Measurements from ENCODE around the gene SORCS2.

Gene SORCS2

DNA sequence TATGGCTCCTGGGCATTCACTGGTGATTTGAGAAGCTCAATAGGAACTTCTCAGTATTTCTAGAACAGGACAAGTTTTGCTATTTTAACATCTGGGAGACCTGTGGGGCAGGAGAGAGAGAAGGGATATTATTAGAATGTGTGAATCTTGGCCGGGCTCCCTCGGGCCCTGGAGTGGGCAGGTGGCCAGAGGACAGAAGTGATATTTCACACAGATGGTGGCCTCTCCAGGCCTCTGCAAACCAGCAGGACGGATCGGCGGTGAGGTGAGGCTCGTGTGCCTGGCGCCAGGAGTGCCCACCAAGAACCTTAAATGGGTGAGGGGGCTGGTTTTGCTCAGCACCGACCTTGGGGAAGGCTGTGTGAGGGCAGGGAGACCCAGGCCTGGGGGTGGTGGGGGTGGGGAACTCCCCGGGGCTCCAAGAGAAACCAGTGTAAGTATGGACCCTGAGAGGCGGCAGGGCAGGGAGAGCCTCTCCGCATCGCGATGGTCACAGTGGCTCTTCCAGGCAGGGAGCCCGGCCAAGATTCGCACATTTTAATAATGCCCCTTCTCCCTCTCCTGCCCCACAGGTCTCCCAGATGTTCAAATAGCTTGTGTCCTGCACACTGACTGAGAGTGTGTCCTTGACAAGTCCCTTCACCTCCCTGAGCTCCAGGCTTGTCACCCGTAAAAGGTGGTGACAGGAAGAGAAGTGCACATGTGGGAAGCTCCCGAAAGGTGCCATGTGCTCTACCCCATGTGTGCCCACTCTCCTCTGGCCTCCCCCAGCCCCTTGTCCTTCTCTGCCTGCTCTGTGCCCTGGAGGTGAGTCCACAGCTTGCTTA is 64.9 kb downstream of the SORCS2 start:
- TF ChIP-seq FOXP2 (optimal IDR thresholded peaks at IDR 0.05; ENCODE audit: borderline replicate concordance, extremely low read depth, extremely low read length, insufficient read depth) (no peak), POLR2AphosphoS5 (IDR thresholded peaks at IDR 0.05; ENCODE audit: low read depth, low read length) (no peak), SIN3A (IDR thresholded peaks at IDR 0.05; ENCODE audit: borderline replicate concordance, insufficient read depth, low read length) (no peak), TAF1 (IDR thresholded peaks at IDR 0.05; ENCODE audit: borderline replicate concordance, insufficient read depth, low read length) (no peak)
- TF ChIP-seq, protein P1, sequence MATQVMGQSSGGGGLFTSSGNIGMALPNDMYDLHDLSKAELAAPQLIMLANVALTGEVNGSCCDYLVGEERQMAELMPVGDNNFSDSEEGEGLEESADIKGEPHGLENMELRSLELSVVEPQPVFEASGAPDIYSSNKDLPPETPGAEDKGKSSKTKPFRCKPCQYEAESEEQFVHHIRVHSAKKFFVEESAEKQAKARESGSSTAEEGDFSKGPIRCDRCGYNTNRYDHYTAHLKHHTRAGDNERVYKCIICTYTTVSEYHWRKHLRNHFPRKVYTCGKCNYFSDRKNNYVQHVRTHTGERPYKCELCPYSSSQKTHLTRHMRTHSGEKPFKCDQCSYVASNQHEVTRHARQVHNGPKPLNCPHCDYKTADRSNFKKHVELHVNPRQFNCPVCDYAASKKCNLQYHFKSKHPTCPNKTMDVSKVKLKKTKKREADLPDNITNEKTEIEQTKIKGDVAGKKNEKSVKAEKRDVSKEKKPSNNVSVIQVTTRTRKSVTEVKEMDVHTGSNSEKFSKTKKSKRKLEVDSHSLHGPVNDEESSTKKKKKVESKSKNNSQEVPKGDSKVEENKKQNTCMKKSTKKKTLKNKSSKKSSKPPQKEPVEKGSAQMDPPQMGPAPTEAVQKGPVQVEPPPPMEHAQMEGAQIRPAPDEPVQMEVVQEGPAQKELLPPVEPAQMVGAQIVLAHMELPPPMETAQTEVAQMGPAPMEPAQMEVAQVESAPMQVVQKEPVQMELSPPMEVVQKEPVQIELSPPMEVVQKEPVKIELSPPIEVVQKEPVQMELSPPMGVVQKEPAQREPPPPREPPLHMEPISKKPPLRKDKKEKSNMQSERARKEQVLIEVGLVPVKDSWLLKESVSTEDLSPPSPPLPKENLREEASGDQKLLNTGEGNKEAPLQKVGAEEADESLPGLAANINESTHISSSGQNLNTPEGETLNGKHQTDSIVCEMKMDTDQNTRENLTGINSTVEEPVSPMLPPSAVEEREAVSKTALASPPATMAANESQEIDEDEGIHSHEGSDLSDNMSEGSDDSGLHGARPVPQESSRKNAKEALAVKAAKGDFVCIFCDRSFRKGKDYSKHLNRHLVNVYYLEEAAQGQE (IDR thresholded peaks at IDR 0.05; ENCODE audit: insufficient read depth in 1 of 2, low read depth in 2 of 2, low read length in 2 of 2), result no peak

DNA sequence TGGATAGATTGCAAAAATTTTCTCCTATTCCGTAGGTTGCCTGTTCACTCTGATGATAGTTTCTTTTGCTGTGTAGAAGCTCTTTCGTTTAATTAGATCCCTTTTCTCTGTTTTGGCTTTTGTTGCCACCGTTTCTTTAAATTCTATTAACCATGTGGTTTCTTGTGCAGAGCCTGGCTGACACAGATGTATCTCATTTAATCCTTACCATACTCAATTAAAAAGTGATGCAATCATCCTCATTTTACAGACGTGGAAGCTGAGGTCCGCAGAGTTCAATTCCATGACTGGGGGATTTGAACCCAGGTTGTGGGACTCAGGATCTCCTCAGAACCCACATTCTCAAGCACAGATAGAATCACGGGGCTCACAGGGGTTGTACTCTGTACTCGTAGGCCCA is 66.7 kb downstream of the SORCS2 start:
- TF ChIP-seq POLR2AphosphoS5 (IDR thresholded peaks at IDR 0.05; ENCODE audit: low read depth, low read length) (no peak), SIN3A (IDR thresholded peaks at IDR 0.05; ENCODE audit: borderline replicate concordance, insufficient read depth, low read length) (no peak), FOXP2 (optimal IDR thresholded peaks at IDR 0.05; ENCODE audit: borderline replicate concordance, extremely low read depth, extremely low read length, insufficient read depth) (no peak), TAF1 (IDR thresholded peaks at IDR 0.05; ENCODE audit: borderline replicate concordance, insufficient read depth, low read length) (no peak)
- TF ChIP-seq, protein P1 (IDR thresholded peaks at IDR 0.05; ENCODE audit: insufficient read depth in 1 of 2, low read depth in 2 of 2, low read length in 2 of 2), result no peak

DNA sequence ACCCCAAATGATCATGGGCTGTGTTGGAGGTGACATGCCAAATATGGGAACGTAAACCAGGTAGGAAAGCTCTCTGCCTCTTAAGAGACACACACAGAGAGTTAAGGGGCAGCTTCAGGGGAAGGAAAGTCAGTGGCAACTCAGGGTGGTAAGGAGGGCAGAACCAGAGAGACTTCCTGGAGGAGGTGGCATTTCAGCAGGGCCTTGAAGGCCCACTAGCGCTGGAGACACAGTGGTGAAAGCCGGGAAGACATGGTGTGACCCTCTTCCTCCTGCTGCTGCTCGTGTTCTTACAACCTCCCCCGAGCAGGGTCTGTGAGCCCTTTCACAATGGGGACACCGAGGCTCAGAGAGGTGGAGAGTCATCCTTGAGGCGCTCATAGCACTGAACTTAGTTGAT is 68.2 kb downstream of the SORCS2 start:
- no peak for TF ChIP-seq TAF1 (IDR thresholded peaks at IDR 0.05; ENCODE audit: borderline replicate concordance, insufficient read depth, low read length)
- no peak for TF ChIP-seq POLR2AphosphoS5 (IDR thresholded peaks at IDR 0.05; ENCODE audit: low read depth, low read length)
- no peak for TF ChIP-seq FOXP2 (optimal IDR thresholded peaks at IDR 0.05; ENCODE audit: borderline replicate concordance, extremely low read depth, extremely low read length, insufficient read depth)
- no peak for TF ChIP-seq SIN3A (IDR thresholded peaks at IDR 0.05; ENCODE audit: borderline replicate concordance, insufficient read depth, low read length)
- TF ChIP-seq, protein P1 (IDR thresholded peaks at IDR 0.05; ENCODE audit: insufficient read depth in 1 of 2, low read depth in 2 of 2, low read length in 2 of 2), result no peak

DNA sequence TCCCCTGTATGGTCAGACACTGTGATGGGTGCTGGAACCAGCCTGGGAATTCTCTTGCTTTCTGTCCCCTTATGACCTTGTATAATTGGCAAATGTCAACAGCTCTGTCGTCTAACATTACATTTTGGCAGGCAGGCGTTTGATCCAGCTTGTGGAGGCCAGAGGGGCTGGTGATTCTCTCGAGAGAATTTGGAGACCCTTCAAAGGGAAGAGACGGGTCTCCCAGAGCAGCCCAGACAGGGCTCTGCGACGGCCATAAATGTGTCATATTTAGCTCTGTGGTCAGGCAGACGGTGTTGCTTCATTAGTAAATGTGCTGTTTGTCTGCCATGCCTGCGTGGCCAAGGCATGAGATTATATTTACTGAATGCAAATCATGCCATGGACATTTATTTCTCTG is 68.7 kb downstream of the SORCS2 start:
- TF ChIP-seq POLR2AphosphoS5 (IDR thresholded peaks at IDR 0.05; ENCODE audit: low read depth, low read length) (no peak), FOXP2 (optimal IDR thresholded peaks at IDR 0.05; ENCODE audit: borderline replicate concordance, extremely low read depth, extremely low read length, insufficient read depth) (no peak), SIN3A (IDR thresholded peaks at IDR 0.05; ENCODE audit: borderline replicate concordance, insufficient read depth, low read length) (no peak)
- TF ChIP-seq, protein P1 (IDR thresholded peaks at IDR 0.05; ENCODE audit: insufficient read depth in 1 of 2, low read depth in 2 of 2, low read length in 2 of 2), result no peak

Measured in PFSK-1 (cell line).